NCI-H460 (cell line): ENCODE results near the gene CCDC174. TPM values are rescaled to one million over a fixed set of nuclear protein-coding genes. Genes with fewer than 3 reads are reported as not detected.

Experiments
- DNase-seq: peaks from one replicate; pipeline ENCODE4 v3.0.0-alpha.2; 2016; ENCODE audit warnings: low read depth; ENCODE audit errors: extremely low read depth
- total RNA-seq: library from RNA; depleted of rRNA; stranded (reverse); fragments of >200 nt; shearing (Covaris generic); gene quantifications from 2 replicates; pipeline ENCODE4 v1.2.3, GENCODE V29; 2014; rRNA removed

Gene CCDC174
- total RNA-seq, 1 experiment from 2014 or later, result 30.7 TPM

- no peak for DNase-seq
Observed at GRCh38 chr3:14698601-14699244, 47.2 kb downstream of the CCDC174 start.

DNA sequence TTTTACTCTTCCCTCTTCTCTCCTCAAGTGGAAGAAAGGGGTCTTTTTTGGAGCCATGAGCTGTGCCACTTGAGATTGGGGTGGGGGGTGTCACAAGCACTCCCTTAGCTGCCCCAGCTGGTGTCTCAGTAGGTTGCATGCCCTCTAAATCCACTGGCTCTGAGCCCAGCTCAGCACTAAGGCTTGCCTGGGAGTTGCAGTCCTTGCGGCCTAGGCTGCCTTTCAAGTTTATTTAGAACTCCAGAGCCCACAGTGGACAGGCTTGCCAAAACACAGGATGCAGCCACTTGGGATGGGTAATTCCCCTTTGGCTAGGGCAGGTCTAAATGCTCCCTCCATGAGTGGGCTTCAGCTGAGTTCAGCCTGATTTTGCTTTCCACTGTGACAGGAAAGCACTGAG is 48.1 kb downstream of the CCDC174 start:
- DNase-seq, result no peak

DNA sequence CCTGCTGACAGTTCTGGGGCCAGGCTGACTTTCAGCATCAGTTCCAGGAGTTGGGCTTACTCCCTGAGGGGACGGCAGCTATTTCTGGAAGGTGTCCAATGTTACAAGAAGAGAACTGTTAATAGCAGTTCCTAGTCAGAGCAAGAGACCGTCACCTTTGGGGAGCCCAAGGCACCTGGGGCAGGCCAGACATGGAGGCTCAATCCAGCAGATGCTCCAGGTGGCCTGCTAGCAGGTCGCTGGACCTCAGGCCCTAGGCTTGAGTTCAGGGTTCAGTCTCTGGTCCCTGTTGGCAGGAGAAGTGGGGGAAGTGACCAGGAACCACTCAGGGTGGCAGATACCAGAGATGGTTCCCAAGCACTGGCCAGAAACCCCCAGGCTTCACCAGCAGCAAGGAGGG is 49.3 kb downstream of the CCDC174 start:
- no peak for DNase-seq

GRCh38 chr3:14701676-14702075 is 50.1 kb downstream of the CCDC174 start:
- DNase-seq, result no peak

GRCh38 chr3:14703128-14703750 is 51.7 kb downstream of the CCDC174 start:
- no peak for DNase-seq

GRCh38 chr3:14703791-14704190 is 52.2 kb downstream of the CCDC174 start:
- DNase-seq, result no peak

- no peak for DNase-seq
Observed at GRCh38 chr3:14706096-14706495, 54.5 kb downstream of the CCDC174 start.

- no peak for DNase-seq
Observed at GRCh38 chr3:14716591-14716990, 65.0 kb downstream of the CCDC174 start.

DNA sequence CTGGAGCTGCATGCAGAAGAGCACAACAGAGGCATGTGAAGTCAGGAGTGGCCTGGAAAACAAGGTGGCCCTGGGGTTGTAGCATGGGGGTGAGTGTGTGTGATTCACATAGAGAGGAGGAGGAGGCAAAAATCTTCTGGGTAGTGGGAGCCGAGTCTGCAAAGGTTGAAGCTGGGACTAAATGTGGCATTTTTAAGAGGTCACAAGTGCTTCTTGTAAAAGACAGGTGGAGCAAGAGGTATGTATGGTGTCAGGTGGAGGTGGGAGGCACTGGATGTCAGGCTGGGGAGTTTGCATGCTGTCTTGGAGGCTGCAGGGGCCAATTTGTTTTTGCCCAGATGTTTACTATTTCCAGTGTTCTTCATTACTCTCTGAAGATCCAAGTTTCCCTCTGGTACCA is 65.7 kb downstream of the CCDC174 start:
- no peak for DNase-seq

GRCh38 chr3:14718539-14718938 is 67.0 kb downstream of the CCDC174 start:
- DNase-seq, result no peak

GRCh38 chr3:14719006-14719405 is 67.4 kb downstream of the CCDC174 start:
- no peak for DNase-seq

GRCh38 chr3:14721126-14721864 is 69.7 kb downstream of the CCDC174 start:
- no peak for DNase-seq

Other genes starting within 250 kb of the CCDC174 start
- gene SLC6A6, start 249.2 kb upstream of the CCDC174 start, total RNA-seq, result 117 and 123 TPM in 2 replicates
- gene GRIP2, start 111.4 kb upstream of the CCDC174 start, total RNA-seq, result 0.03 and 0.27 TPM in 2 replicates
- not detected in 2 replicates for gene C3orf20, start 23.4 kb downstream of the CCDC174 start, total RNA-seq
- gene FGD5, start 167.2 kb downstream of the CCDC174 start, total RNA-seq, result 0.17 TPM in 1 of 2 replicates, not detected in the other